Epithelial cell of prostate (primary cell): ENCODE data around the gene KCTD6.

ENCODE experiments used
- DNase-seq: peaks from one replicate; pipeline ENCODE4 v3.0.0-alpha.2; 2011; ENCODE audit warnings: low read depth, low spot score
- H3K27ac ChIP-seq: fragments of 450-650 bp; 2 replicates; pipeline ENCODE4 v1.5.1; 2017; ENCODE audit warnings: mild to moderate bottlenecking

KCTD6 gene

GRCh38 chr3:58539626-58540025 is 47.7 kb downstream of the KCTD6 start:
- no peak overlapping the region for H3K27ac ChIP-seq
- DNase-seq = no peak

- no peak overlapping the region for H3K27ac ChIP-seq
- no peak for DNase-seq
Observed at GRCh38 chr3:58540176-58540858, 48.4 kb downstream of the KCTD6 start.

- DNase-seq = no peak
- H3K27ac ChIP-seq = no peak overlapping the region
Observed at GRCh38 chr3:58544541-58544940, 52.6 kb downstream of the KCTD6 start.

- H3K27ac ChIP-seq = no peak overlapping the region
- DNase-seq = no peak
Observed at GRCh38 chr3:58551636-58552180, 59.8 kb downstream of the KCTD6 start.
